SK-N-SH (cell line): ENCODE results near the gene DIP2A. TPM values are rescaled to one million over a fixed set of nuclear protein-coding genes. Genes with fewer than 3 reads are reported as not detected.
"Not testable (repeated sequence)": the region's sequence is repeated elsewhere in the genome, so short reads cannot be mapped to it uniquely, and the experiment has no call there.

Experiments used
- CTCF ChIA-PET: fragments of 300-600, 350-600 bp; formaldehyde crosslinking; extraction: SDS; loops from one replicate; lab custom pipeline; 2021; lab: Yijun Ruan, JAX
- POLR2A ChIA-PET: fragments of 350-600 bp; sonication (Branson Sonifier 250); formaldehyde crosslinking; extraction: SDS; loops from one replicate; lab custom pipeline; 2020; ENCODE audit warnings: antibody characterized with exemption, inconsistent platforms; lab: Yijun Ruan, JAX
- DNase-seq: peaks from one replicate; pipeline ENCODE4 v3.0.0; 2012
- H2AFZ ChIP-seq: fragments of 200-600 bp; sonication (generic); 2 replicates; pipeline ENCODE4 v1.8.1; 2016; ENCODE audit warnings: antibody characterized with exemption, mild to moderate bottlenecking, low read depth
- H3F3A ChIP-seq: fragments of 200-600 bp; sonication (generic); replicated peaks from 2 replicates; pipeline ENCODE3; 2016; ENCODE audit warnings: antibody characterized with exemption, mild to moderate bottlenecking; ENCODE audit not compliant: insufficient read depth
- H3K27ac ChIP-seq, 2 experiments: fragments of 200-500 bp in 1 of 2; fragments of 200-600 bp in 1 of 2; sonication (Bioruptor generic) in 1 of 2; sonication (generic), shearing (Covaris generic) in 1 of 2; 2 replicates each; pipeline versions ENCODE4 v1.5.1 to v1.6.1; 2014 to 2016; ENCODE audit warnings: low read depth in 2 of 2, inconsistent platforms in 1 of 2, low read length in 1 of 2, mild to moderate bottlenecking in 1 of 2, mixed read lengths in 1 of 2
- H3K27me3 ChIP-seq: fragments of 200-600 bp; sonication (generic), shearing (Covaris generic); 2 replicates; pipeline ENCODE4 v1.6.1; 2016; ENCODE audit warnings: mixed run types; ENCODE audit not compliant: insufficient read depth
- H3K36me3 ChIP-seq, 2 experiments: fragments of 200-500 bp in 1 of 2; fragments of 200-600 bp in 1 of 2; sonication (Bioruptor generic) in 1 of 2; sonication (generic) in 1 of 2; replicated peaks in 1 of 2; 2 replicates each; pipeline versions ENCODE3 to v1.5.1; 2014 to 2016; ENCODE audit warnings: low read length in 1 of 2, mild to moderate bottlenecking in 1 of 2; ENCODE audit not compliant: insufficient read depth in 2 of 2, control insufficient read depth in 1 of 2
- H3K4me1 ChIP-seq, 2 experiments: fragments of 200-500 bp in 1 of 2; fragments of 200-600 bp in 1 of 2; sonication (Bioruptor generic) in 1 of 2; sonication (generic), shearing (Covaris generic) in 1 of 2; 2 replicates each; pipeline versions ENCODE4 v1.5.1 to v1.6.1; 2014 to 2016; ENCODE audit warnings: low read depth in 1 of 2, low read length in 1 of 2, mixed run types in 1 of 2; ENCODE audit not compliant: insufficient read depth in 2 of 2, control insufficient read depth in 1 of 2
- H3K4me2 ChIP-seq: fragments of 200-600 bp; sonication (generic), shearing (Covaris generic); 2 replicates; pipeline ENCODE4 v1.6.1; 2017; ENCODE audit warnings: mixed run types
- H3K4me3 ChIP-seq, 2 experiments: fragments of 200-500 bp in 1 of 2; fragments of 200-600 bp in 1 of 2; sonication (Bioruptor generic) in 1 of 2; sonication (generic), shearing (Covaris generic) in 1 of 2; 2 replicates each; pipeline versions ENCODE4 v1.5.1 to v1.8.1; 2014 to 2016; ENCODE audit warnings: low read depth in 2 of 2, inconsistent platforms in 1 of 2, low read length in 1 of 2, mild to moderate bottlenecking in 1 of 2, mixed read lengths in 1 of 2, moderate library complexity in 1 of 2
- H3K79me2 ChIP-seq: fragments of 200-600 bp; sonication (generic); 2 replicates; pipeline ENCODE4 v1.8.1; 2017; ENCODE audit warnings: mild to moderate bottlenecking; ENCODE audit not compliant: insufficient read depth
- H3K9ac ChIP-seq: fragments of 200-600 bp; sonication (generic); 2 replicates; pipeline ENCODE4 v1.6.1; 2017; ENCODE audit warnings: mixed run types
- H3K9me2 ChIP-seq: fragments of 200-600 bp; sonication (generic); 2 replicates; pipeline ENCODE4 v1.6.1; 2017; ENCODE audit warnings: mixed run types
- H3K9me3 ChIP-seq: fragments of 200-600 bp; sonication (generic); 2 replicates; pipeline ENCODE4 v1.6.1; 2017; ENCODE audit warnings: mixed run types, mild to moderate bottlenecking, moderate library complexity
- H4K20me1 ChIP-seq: fragments of 200-600 bp; sonication (generic); 2 replicates; pipeline ENCODE4 v1.6.1; 2017; ENCODE audit warnings: mild to moderate bottlenecking, mixed run types; ENCODE audit not compliant: insufficient read depth
- EZH2phosphoT487 ChIP-seq: fragments of 200-600 bp; sonication (generic); IDR thresholded peaks from 2 replicates; pipeline ENCODE4 v1.6.1; 2017; ENCODE audit warnings: low read depth, mixed run types, mild to moderate bottlenecking, antibody characterized with exemption, moderate library complexity, borderline replicate concordance
- FOSL2 ChIP-seq: IDR thresholded peaks from 2 replicates; pipeline ENCODE4 v1.4.0; 2012; ENCODE audit warnings: low read depth, mild to moderate bottlenecking, moderate library complexity, borderline replicate concordance
- FOXJ3 ChIP-seq: sonication (generic); formaldehyde crosslinking; IDR thresholded peaks from 2 replicates; pipeline ENCODE4 v1.5.1; 2020; ENCODE audit warnings: mild to moderate bottlenecking, missing genetic modification reagents
- GABPA ChIP-seq: IDR thresholded peaks from 2 replicates; pipeline ENCODE4 v1.4.0; 2012; ENCODE audit warnings: low read depth, mild to moderate bottlenecking
- GATA2 ChIP-seq: sonication (generic); formaldehyde crosslinking; IDR thresholded peaks from 2 replicates; pipeline ENCODE4 v1.5.0; 2020; ENCODE audit warnings: mild to moderate bottlenecking, missing genetic modification reagents
- IRF3 ChIP-seq: fragments of 150-350 bp; IDR thresholded peaks from 2 replicates; pipeline ENCODE4 v1.6.1; 2016; ENCODE audit warnings: mild to moderate bottlenecking, low read depth, low read length
- JUND ChIP-seq: IDR thresholded peaks from 2 replicates; pipeline ENCODE4 v1.4.0; 2012
- MEF2A ChIP-seq: IDR thresholded peaks from 2 replicates; pipeline ENCODE4 v1.4.0; 2012; ENCODE audit warnings: low read depth, borderline replicate concordance
- MXI1 ChIP-seq: IDR thresholded peaks from 2 replicates; pipeline ENCODE4 v1.6.1; 2012; ENCODE audit warnings: mild to moderate bottlenecking, low read depth, low read length, improper control_type of control experiment
- REST ChIP-seq: IDR thresholded peaks from 2 replicates; pipeline ENCODE4 v1.6.1; 2012; ENCODE audit warnings: mild to moderate bottlenecking, low read depth, low read length, moderate library complexity
- USF2 ChIP-seq: fragments of 150-350 bp; IDR thresholded peaks from 2 replicates; pipeline ENCODE4 v1.6.1; 2017; ENCODE audit warnings: antibody characterized with exemption, low read length, low read depth, borderline replicate concordance
- WGBS: methylation state at CpG from one replicate; pipeline ENCODE4 v1.1.6; 2017; ENCODE audit warnings: low lambda C conversion rate; 5-methylcytosine and 5-hydroxymethylcytosine counted together
- polyA plus RNA-seq, 3 experiments: library from polyadenylated mRNA; depleted of rRNA; stranded (reverse); fragments of >200 nt; gene quantifications; 2 replicates each; pipeline ENCODE4 v1.2.3, GENCODE V29; 2012

The DIP2A gene
- polyA plus RNA-seq, 1 of the 3 experiments (the other 2 are of a cell fraction) = 26.9 TPM

GRCh38 chr21:46431448-46431847 lies 27.2 kb upstream of the DIP2A start (continued):
- TF ChIP-seq GABPA (no peak), IRF3 (no peak), FOSL2 (no peak)

GRCh38 chr21:46431884-46432488 lies 26.7 kb upstream of the DIP2A start:
- WGBS = 91% methylated on average over 22 of the region's 22 CpGs
- H3K79me2 ChIP-seq = no peaks in the 10 kb centered on the region
- POLR2A ChIA-PET = no interaction called here
- H3K4me2 ChIP-seq = no peak overlapping the region
- CTCF ChIA-PET = no interaction called here
- no peaks in the 10 kb centered on the region for H3K27me3 ChIP-seq
- H3K9me3 ChIP-seq = no peaks in the 10 kb centered on the region
- H3K9ac ChIP-seq = no peak overlapping the region
- no peak overlapping the region for H2AFZ ChIP-seq
- peaks cover 8 to 49% of the 10 kb centered on the region in 2 experiments for H3K36me3 ChIP-seq
- no peak overlapping the region for H3K4me3 ChIP-seq
- H3K9me2 ChIP-seq = no peaks in the 10 kb centered on the region
- no peak for TF ChIP-seq GATA2
- no peak overlapping the region for H3K27ac ChIP-seq
- H3K4me1 ChIP-seq = no peaks in the 10 kb centered on the region
- no peaks in the 10 kb centered on the region for H4K20me1 ChIP-seq
- DNase-seq = no peak
- no peaks in the 10 kb centered on the region for H3F3A ChIP-seq

GRCh38 chr21:46433116-46433515 lies 25.6 kb upstream of the DIP2A start:
- WGBS = 96% methylated on average over 11 of the region's 11 CpGs
- H3K36me3 ChIP-seq = peaks cover 8 to 47% of the 10 kb centered on the region in 2 experiments
- DNase-seq = not testable (repeated sequence)

GRCh38 chr21:46434322-46434958 lies 24.3 kb upstream of the DIP2A start:
- Histone ChIP-seq H4K20me1 (no peaks in the 10 kb centered on the region), H3K79me2 (no peaks in the 10 kb centered on the region), H3K4me1 (no peaks in the 10 kb centered on the region), H3K27me3 (no peaks in the 10 kb centered on the region), H3K9ac (no peak overlapping the region), H3K27ac (no peak overlapping the region), H2AFZ (no peak overlapping the region), H3K9me3 (no peaks in the 10 kb centered on the region), H3F3A (no peaks in the 10 kb centered on the region), H3K9me2 (no peaks in the 10 kb centered on the region), H3K4me3 (no peak overlapping the region), H3K4me2 (no peak overlapping the region), H3K36me3 (peaks cover 11 to 46% of the 10 kb centered on the region in 2 experiments)
- TF ChIP-seq FOXJ3 (CRISPR knock-in tag) = no peak
- TF ChIP-seq MXI1 = no peak
- TF ChIP-seq USF2 = no peak
- TF ChIP-seq MEF2A = no peak
- no peak for TF ChIP-seq REST
- TF ChIP-seq JUND = no peak
- no peak for TF ChIP-seq EZH2phosphoT487
- CTCF ChIA-PET = no interaction called here
- WGBS = 91% methylated on average over 16 of the region's 23 CpGs
- POLR2A ChIA-PET = no interaction called here
- DNase-seq = no peak

More at GRCh38 chr21:46433116-46433515, 25.6 kb upstream of the DIP2A start:
- H3K9me3 ChIP-seq, H3K4me1 ChIP-seq, POLR2A ChIA-PET, CTCF ChIA-PET, H3K79me2 ChIP-seq, H3K4me3 ChIP-seq, H4K20me1 ChIP-seq, H3K27me3 ChIP-seq, H3K4me2 ChIP-seq, H3K27ac ChIP-seq, H3K9me2 ChIP-seq, H3F3A ChIP-seq, H3K9ac ChIP-seq, H2AFZ ChIP-seq: not testable (repeated sequence)
